Endodermal cell (in vitro differentiated cells): ENCODE data around the gene SLC44A1. TPM values are rescaled to one million over a fixed set of nuclear protein-coding genes. Genes with fewer than 3 reads are reported as not detected.

Experiments used
- DNase-seq: peaks from one replicate; pipeline ENCODE4 v3.0.0-alpha.2; 2017
- H3K27ac ChIP-seq: 2 replicates; pipeline ENCODE4 v1.5.1; 2013; ENCODE audit warnings: mild to moderate bottlenecking, low read depth, low read length, moderate library complexity
- H3K27me3 ChIP-seq: 2 replicates; pipeline ENCODE4 v1.6.1; 2013; ENCODE audit warnings: mild to moderate bottlenecking, low read length, moderate library complexity; ENCODE audit not compliant: insufficient read depth, control insufficient read depth, poor library complexity, severe bottlenecking
- H3K36me3 ChIP-seq: 2 replicates; pipeline ENCODE4 v1.7.0; 2013; ENCODE audit warnings: mild to moderate bottlenecking, low read length, moderate library complexity; ENCODE audit not compliant: control insufficient read depth, insufficient read depth
- H3K4me1 ChIP-seq: one replicate; pipeline ENCODE4 v1.7.0; 2013; ENCODE audit warnings: low read length; ENCODE audit not compliant: control insufficient read depth, insufficient read depth
- H3K4me3 ChIP-seq: 2 replicates; pipeline ENCODE4 v1.5.1; 2013; ENCODE audit warnings: mild to moderate bottlenecking, low read length, moderate library complexity
- H3K9ac ChIP-seq: 2 replicates; pipeline ENCODE4 v1.6.1; 2013; ENCODE audit warnings: mild to moderate bottlenecking, low read length, moderate library complexity; ENCODE audit not compliant: poor library complexity, severe bottlenecking; ENCODE audit errors: extremely low read depth
- H3K9me3 ChIP-seq: 2 replicates; pipeline ENCODE4 v1.6.1; 2013; ENCODE audit warnings: mild to moderate bottlenecking, low read length, moderate library complexity; ENCODE audit not compliant: control insufficient read depth
- H3K27ac Mint-ChIP-seq: 2 replicates; pipeline ENCODE4 v1.8.0; 2020; ENCODE audit warnings: mixed read lengths
- H3K27me3 Mint-ChIP-seq: 2 replicates; pipeline ENCODE4 v1.8.0; 2021; ENCODE audit warnings: mild to moderate bottlenecking, mixed read lengths; ENCODE audit not compliant: insufficient read depth
- H3K36me3 Mint-ChIP-seq: 2 replicates; pipeline ENCODE4 v1.8.0; 2020; ENCODE audit warnings: low read depth, mixed read lengths
- H3K4me1 Mint-ChIP-seq: 2 replicates; pipeline ENCODE4 v1.8.0; 2020; ENCODE audit warnings: mixed read lengths
- H3K4me3 Mint-ChIP-seq: 2 replicates; pipeline ENCODE4 v1.8.0; 2020; ENCODE audit warnings: mild to moderate bottlenecking, moderate library complexity, mixed read lengths
- H3K9me3 Mint-ChIP-seq: 2 replicates; pipeline ENCODE4 v1.8.0; 2020; ENCODE audit warnings: mild to moderate bottlenecking, mixed read lengths
- CTCF ChIP-seq: fragments of 200-600 bp; sonication (generic); conservative IDR thresholded peaks from 2 replicates; pipeline ENCODE4 v1.5.0; 2021; ENCODE audit warnings: antibody characterized with exemption, mild to moderate bottlenecking
- WGBS, 2 experiments: methylation state at CpG; one replicate each; pipeline versions ENCODE4 v1.1.5 to v1.1.7; 2013; ENCODE audit warnings: missing lambda C conversion rate in 2 of 2, mixed read lengths in 1 of 2; ENCODE audit not compliant: insufficient coverage in 1 of 2, insufficient read length in 1 of 2; 5-methylcytosine and 5-hydroxymethylcytosine counted together
- total RNA-seq, 2 donors: library from RNA; stranded (reverse); fragmentation: NEBNext Ultra II Directional in 1 of 2; extraction: Animal tissue kit (Norgen Biotek cat#: 25700) in 1 of 2; gene quantifications; 2 replicates in 1 of 2; 3 replicates in 1 of 2; pipeline ENCODE4 v1.2.1, GENCODE V29; 2021

Gene SLC44A1
- total RNA-seq, 2 donors from 2014 or later: 69.7 to 73.4 TPM

- H3K27ac Mint-ChIP-seq: no peak overlapping the region
- DNase-seq: no peak
- WGBS, 2 experiments: 95 to 100% methylated on average over 4 to 7 of the region's 7 CpGs
Measured at GRCh38 chr9:105282870-105283621, 38.6 kb downstream of the SLC44A1 start.

GRCh38 chr9:105283795-105284194 lies 39.3 kb downstream of the SLC44A1 start:
- TF ChIP-seq CTCF: no peak
- H3K9me3 ChIP-seq: no peaks in the 10 kb centered on the region
- Mint-ChIP-seq H3K9me3 (no peaks in the 10 kb centered on the region), H3K4me1 (peaks cover 17% of the 10 kb centered on the region), H3K36me3 (peaks cover 2% of the 10 kb centered on the region), H3K4me3 (no peak overlapping the region), H3K27me3 (no peaks in the 10 kb centered on the region), H3K27ac (no peak overlapping the region)
- H3K4me3 ChIP-seq: no peak overlapping the region
- H3K27ac ChIP-seq: no peak overlapping the region
- WGBS, 2 experiments: 90% methylated on average over 1 of the region's 1 CpG; no CpG with 5 or more reads in 1 of the 2 experiments
- H3K36me3 ChIP-seq: no peaks in the 10 kb centered on the region
- no peak for DNase-seq
- no peaks in the 10 kb centered on the region for H3K4me1 ChIP-seq
- no peak overlapping the region for H3K9ac ChIP-seq
- no peaks in the 10 kb centered on the region for H3K27me3 ChIP-seq

More at GRCh38 chr9:105282870-105283621, 38.6 kb downstream of the SLC44A1 start:
- Histone ChIP-seq H3K27ac (no peak overlapping the region), H3K27me3 (no peaks in the 10 kb centered on the region), H3K4me1 (no peaks in the 10 kb centered on the region), H3K9me3 (no peaks in the 10 kb centered on the region), H3K9ac (no peak overlapping the region), H3K4me3 (no peak overlapping the region), H3K36me3 (no peaks in the 10 kb centered on the region)
- no peaks in the 10 kb centered on the region for H3K9me3 Mint-ChIP-seq
- peaks cover 2% of the 10 kb centered on the region for H3K36me3 Mint-ChIP-seq
- H3K4me1 Mint-ChIP-seq: peaks cover 17% of the 10 kb centered on the region
- H3K4me3 Mint-ChIP-seq: no peak overlapping the region
- no peaks in the 10 kb centered on the region for H3K27me3 Mint-ChIP-seq
- TF ChIP-seq CTCF: no peak

GRCh38 chr9:105284463-105284862 lies 40.0 kb downstream of the SLC44A1 start:
- Histone ChIP-seq H3K27me3 (no peaks in the 10 kb centered on the region), H3K9me3 (no peaks in the 10 kb centered on the region), H3K9ac (no peak overlapping the region), H3K4me3 (no peak overlapping the region), H3K27ac (no peak overlapping the region), H3K4me1 (no peaks in the 10 kb centered on the region), H3K36me3 (no peaks in the 10 kb centered on the region)
- H3K36me3 Mint-ChIP-seq: peaks cover 2% of the 10 kb centered on the region
- WGBS, 2 experiments: 100% methylated on average over 2 of the region's 2 CpGs; no CpG with 5 or more reads in 1 of the 2 experiments
- no peaks in the 10 kb centered on the region for H3K27me3 Mint-ChIP-seq
- H3K27ac Mint-ChIP-seq: no peak overlapping the region
- DNase-seq: no peak
- no peaks in the 10 kb centered on the region for H3K9me3 Mint-ChIP-seq
- no peak for TF ChIP-seq CTCF
- H3K4me3 Mint-ChIP-seq: no peak overlapping the region
- H3K4me1 Mint-ChIP-seq: peaks cover 17% of the 10 kb centered on the region
